ENCODE data around the gene SUGP1. TPM values are rescaled to one million over a fixed set of nuclear protein-coding genes. Genes with fewer than 3 reads are reported as not detected.

The SUGP1 gene
- total and polyA plus RNA-seq, 9 donors: 22.2 to 43.9 (median 37.5) TPM

GRCh38 chr19:19304186-19304965, 15.9 kb downstream of the SUGP1 start:
- Histone ChIP-seq H3K36me3 (ENCODE audit: control insufficient read depth, insufficient read depth, low read length) (peaks cover 80% of the 10 kb centered on the region), H3K4me1 (ENCODE audit: control insufficient read depth, insufficient read depth, low read length) (no peaks in the 10 kb centered on the region), H3K27me3 (ENCODE audit: control insufficient read depth, insufficient read depth, low read length) (no peaks in the 10 kb centered on the region), H3K9me3 (replicated peaks; ENCODE audit: control insufficient read depth, low read depth, low read length) (no peaks in the 10 kb centered on the region), H3K27ac (ENCODE audit: low read length) (peak overlapping the region; percentile 20), H3K4me3 (ENCODE audit: low read length) (no peak overlapping the region)
- WGBS (ENCODE audit: insufficient coverage): 88% methylated on average over 13 of the region's 14 CpGs
- DNase-seq: peak; percentile 23

GRCh38 chr19:19303411-19303810, 16.9 kb downstream of the SUGP1 start:
- Histone ChIP-seq H3K9me3 (replicated peaks; ENCODE audit: control insufficient read depth, low read depth, low read length) (no peaks in the 10 kb centered on the region), H3K4me1 (ENCODE audit: control insufficient read depth, insufficient read depth, low read length) (no peaks in the 10 kb centered on the region), H3K4me3 (ENCODE audit: low read length) (no peak overlapping the region), H3K27ac (ENCODE audit: low read length) (no peak overlapping the region), H3K36me3 (ENCODE audit: control insufficient read depth, insufficient read depth, low read length) (peaks cover 77% of the 10 kb centered on the region), H3K27me3 (ENCODE audit: control insufficient read depth, insufficient read depth, low read length) (no peaks in the 10 kb centered on the region)
- DNase-seq: no peak
- WGBS (ENCODE audit: insufficient coverage): 93% methylated on average over 12 of the region's 14 CpGs

- Histone ChIP-seq H3K27ac (ENCODE audit: low read length) (no peak overlapping the region), H3K27me3 (ENCODE audit: control insufficient read depth, insufficient read depth, low read length) (no peaks in the 10 kb centered on the region), H3K4me1 (ENCODE audit: control insufficient read depth, insufficient read depth, low read length) (no peaks in the 10 kb centered on the region), H3K9me3 (replicated peaks; ENCODE audit: control insufficient read depth, low read depth, low read length) (no peaks in the 10 kb centered on the region), H3K4me3 (ENCODE audit: low read length) (no peak overlapping the region), H3K36me3 (ENCODE audit: control insufficient read depth, insufficient read depth, low read length) (peaks cover 66% of the 10 kb centered on the region)
- DNase-seq: no peak
- 96% methylated on average over 11 of the region's 12 CpGs for WGBS (ENCODE audit: insufficient coverage)
Observed at GRCh38 chr19:19300613-19301012, 19.7 kb downstream of the SUGP1 start.

GRCh38 chr19:19297759-19298158, 22.6 kb downstream of the SUGP1 start:
- WGBS (ENCODE audit: insufficient coverage): 70% methylated on average over 9 of the region's 9 CpGs
- no peak for DNase-seq
- H3K4me1 ChIP-seq (ENCODE audit: control insufficient read depth, insufficient read depth, low read length): no peaks in the 10 kb centered on the region
- no peak overlapping the region for H3K27ac ChIP-seq (ENCODE audit: low read length)
- peaks cover 60% of the 10 kb centered on the region for H3K36me3 ChIP-seq (ENCODE audit: control insufficient read depth, insufficient read depth, low read length)
- no peak overlapping the region for H3K4me3 ChIP-seq (ENCODE audit: low read length)
- H3K9me3 ChIP-seq (replicated peaks; ENCODE audit: control insufficient read depth, low read depth, low read length): peaks cover 2% of the 10 kb centered on the region
- no peaks in the 10 kb centered on the region for H3K27me3 ChIP-seq (ENCODE audit: control insufficient read depth, insufficient read depth, low read length)

GRCh38 chr19:19296953-19297689, 23.2 kb downstream of the SUGP1 start:
- 87% methylated on average over 12 of the region's 19 CpGs for WGBS (ENCODE audit: insufficient coverage)
- no peak overlapping the region for H3K27ac ChIP-seq (ENCODE audit: low read length)
- DNase-seq: no peak
- no peaks in the 10 kb centered on the region for H3K27me3 ChIP-seq (ENCODE audit: control insufficient read depth, insufficient read depth, low read length)
- H3K4me3 ChIP-seq (ENCODE audit: low read length): no peak overlapping the region
- H3K36me3 ChIP-seq (ENCODE audit: control insufficient read depth, insufficient read depth, low read length): peaks cover 59% of the 10 kb centered on the region
- H3K9me3 ChIP-seq (replicated peaks; ENCODE audit: control insufficient read depth, low read depth, low read length): peaks cover 4% of the 10 kb centered on the region
- no peaks in the 10 kb centered on the region for H3K4me1 ChIP-seq (ENCODE audit: control insufficient read depth, insufficient read depth, low read length)

- Histone ChIP-seq H3K4me1 (ENCODE audit: control insufficient read depth, insufficient read depth, low read length) (no peaks in the 10 kb centered on the region), H3K36me3 (ENCODE audit: control insufficient read depth, insufficient read depth, low read length) (peaks cover 39% of the 10 kb centered on the region)
Observed at GRCh38 chr19:19294914-19295313, 25.4 kb downstream of the SUGP1 start.

GRCh38 chr19:19292607-19293006, 27.7 kb downstream of the SUGP1 start:
- no peaks in the 10 kb centered on the region for H3K4me1 ChIP-seq (ENCODE audit: control insufficient read depth, insufficient read depth, low read length)
- H3K9me3 ChIP-seq (replicated peaks; ENCODE audit: control insufficient read depth, low read depth, low read length): peaks cover 4% of the 10 kb centered on the region
- H3K4me3 ChIP-seq (ENCODE audit: low read length): no peak overlapping the region
- peaks cover 46% of the 10 kb centered on the region for H3K36me3 ChIP-seq (ENCODE audit: control insufficient read depth, insufficient read depth, low read length)
- no CpG with 5 or more reads among the region's 5 CpGs for WGBS (ENCODE audit: insufficient coverage)
- no peak overlapping the region for H3K27ac ChIP-seq (ENCODE audit: low read length)
- no peaks in the 10 kb centered on the region for H3K27me3 ChIP-seq (ENCODE audit: control insufficient read depth, insufficient read depth, low read length)
- DNase-seq: no peak

More at GRCh38 chr19:19294914-19295313, 25.4 kb downstream of the SUGP1 start:
- DNase-seq: no peak
- Histone ChIP-seq H3K9me3 (replicated peaks; ENCODE audit: control insufficient read depth, low read depth, low read length) (peaks cover 4% of the 10 kb centered on the region), H3K4me3 (ENCODE audit: low read length) (no peak overlapping the region), H3K27ac (ENCODE audit: low read length) (no peak overlapping the region), H3K27me3 (ENCODE audit: control insufficient read depth, insufficient read depth, low read length) (no peaks in the 10 kb centered on the region)
- no CpG with 5 or more reads among the region's 4 CpGs for WGBS (ENCODE audit: insufficient coverage)

- Histone ChIP-seq H3K4me3 (ENCODE audit: low read length) (no peak overlapping the region), H3K27me3 (ENCODE audit: control insufficient read depth, insufficient read depth, low read length) (no peaks in the 10 kb centered on the region), H3K36me3 (ENCODE audit: control insufficient read depth, insufficient read depth, low read length) (peaks cover 59% of the 10 kb centered on the region), H3K4me1 (ENCODE audit: control insufficient read depth, insufficient read depth, low read length) (peaks cover 3% of the 10 kb centered on the region), H3K9me3 (replicated peaks; ENCODE audit: control insufficient read depth, low read depth, low read length) (no peaks in the 10 kb centered on the region), H3K27ac (ENCODE audit: low read length) (no peak overlapping the region)
- DNase-seq: no peak
- 80% methylated on average over 9 of the region's 10 CpGs for WGBS (ENCODE audit: insufficient coverage)
Observed at GRCh38 chr19:19285686-19286085, 34.6 kb downstream of the SUGP1 start.

- no peaks in the 10 kb centered on the region for H3K9me3 ChIP-seq (replicated peaks; ENCODE audit: control insufficient read depth, low read depth, low read length)
- no peak overlapping the region for H3K4me3 ChIP-seq (ENCODE audit: low read length)
- H3K27ac ChIP-seq (ENCODE audit: low read length): no peak overlapping the region
- peaks cover 69% of the 10 kb centered on the region for H3K36me3 ChIP-seq (ENCODE audit: control insufficient read depth, insufficient read depth, low read length)
- H3K4me1 ChIP-seq (ENCODE audit: control insufficient read depth, insufficient read depth, low read length): peaks cover 19% of the 10 kb centered on the region
- no peaks in the 10 kb centered on the region for H3K27me3 ChIP-seq (ENCODE audit: control insufficient read depth, insufficient read depth, low read length)
- peak; percentile 73 for DNase-seq
- 77% methylated on average over 15 of the region's 16 CpGs for WGBS (ENCODE audit: insufficient coverage)
Observed at GRCh38 chr19:19280561-19280960, 39.7 kb downstream of the SUGP1 start.

GRCh38 chr19:19279853-19280252, 40.5 kb downstream of the SUGP1 start:
- H3K4me1 ChIP-seq (ENCODE audit: control insufficient read depth, insufficient read depth, low read length): peaks cover 25% of the 10 kb centered on the region
- no peaks in the 10 kb centered on the region for H3K27me3 ChIP-seq (ENCODE audit: control insufficient read depth, insufficient read depth, low read length)
- no peak overlapping the region for H3K27ac ChIP-seq (ENCODE audit: low read length)
- no peak for DNase-seq
- WGBS (ENCODE audit: insufficient coverage): 85% methylated on average over 16 of the region's 16 CpGs
- H3K36me3 ChIP-seq (ENCODE audit: control insufficient read depth, insufficient read depth, low read length): peaks cover 70% of the 10 kb centered on the region
- H3K9me3 ChIP-seq (replicated peaks; ENCODE audit: control insufficient read depth, low read depth, low read length): no peaks in the 10 kb centered on the region
- no peak overlapping the region for H3K4me3 ChIP-seq (ENCODE audit: low read length)

Measured in muscle of leg (tissue), 11 donors.